ENCODE measurements around the gene KLHL26.
A peak's percentile ranks its signal among the peaks of the same experiment; 100 is the strongest.
"Not testable (repeated sequence)": the region's sequence is repeated elsewhere in the genome, so short reads cannot be mapped to it uniquely, and the experiment has no call there.

The KLHL26 gene

GRCh38 chr19:18590273-18591272, 46.3 kb upstream of the KLHL26 start:
- Histone ChIP-seq H3K4me3 (peak overlapping the region in 4 of 10 experiments; percentile 73 to 88 (median 76); a peak in 4 of 20 replicates), H3K9me3 (replicated peaks in 1 of 11) (peaks cover 0 to 11% (median 0%) of the 10 kb centered on the region in 11 experiments; a peak in 4 of 22 replicates), H3K27me3 (peaks cover 0 to 17% (median 10%) of the 10 kb centered on the region in 11 experiments; a peak in 15 of 22 replicates), H3K9ac (peak overlapping the region in 1 of 11 experiments; percentile 93; a peak in 1 of 22 replicates), H3K4me2 (peak overlapping the region; percentile 95 to 100 (median 97)), H4K20me1 (peaks cover 7 to 51% (median 19%) of the 10 kb centered on the region in 11 experiments; a peak in 15 of 22 replicates), H3K27ac (no peak overlapping the region), H3K4me1 (peaks cover 57 to 90% (median 81%) of the 10 kb centered on the region in 10 experiments), H3K36me3 (peaks cover 8 to 22% (median 18%) of the 10 kb centered on the region in 11 experiments; a peak in 17 of 22 replicates)
- TF ChIP-seq Cebpa-rat (IDR thresholded peaks at IDR 0.05), result no peak

GRCh38 chr19:18591735-18592385, 45.0 kb upstream of the KLHL26 start:
- Histone ChIP-seq H3K4me3 (no peak overlapping the region), H3K36me3 (peaks cover 8 to 22% (median 18%) of the 10 kb centered on the region in 11 experiments; a peak in 17 of 22 replicates), H4K20me1 (peaks cover 7 to 63% (median 22%) of the 10 kb centered on the region in 11 experiments; a peak in 15 of 22 replicates), H3K9me3 (replicated peaks in 1 of 11) (peaks cover 0 to 5% (median 0%) of the 10 kb centered on the region in 11 experiments; a peak in 4 of 22 replicates), H3K9ac (peak overlapping the region in 4 of 11 experiments; percentile 7 to 31 (median 17); a peak in 4 of 22 replicates), H3K4me2 (peak overlapping the region in 7 of 11 experiments; percentile 7 to 96 (median 40); a peak in 11 of 22 replicates), H3K27ac (no peak overlapping the region), H3K27me3 (peaks cover 12 to 29% (median 14%) of the 10 kb centered on the region in 11 experiments; a peak in 17 of 22 replicates), H3K4me1 (peaks cover 49 to 87% (median 78%) of the 10 kb centered on the region in 10 experiments)
- no peak for TF ChIP-seq Cebpa-rat (IDR thresholded peaks at IDR 0.05)

DNA sequence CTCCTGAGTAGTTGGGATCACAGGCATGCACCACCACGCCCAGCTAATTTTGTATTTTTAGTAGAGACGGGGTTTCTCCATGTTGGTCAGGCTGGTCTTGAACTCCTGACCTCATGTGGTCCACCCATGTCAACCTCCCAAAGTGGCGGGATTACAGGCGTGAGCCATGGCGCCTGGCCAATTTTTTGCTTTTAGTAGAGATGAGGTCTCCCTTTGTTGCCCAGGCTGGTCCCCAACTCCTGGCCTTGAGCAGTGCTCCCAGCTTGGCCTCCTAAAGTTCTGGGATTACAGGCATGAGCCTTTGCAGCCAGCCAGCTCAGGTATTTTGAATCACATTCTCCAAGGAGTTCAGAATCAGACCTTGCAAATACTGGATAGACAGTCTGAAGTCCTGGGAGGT, 44.1 kb upstream of the KLHL26 start:
- Histone ChIP-seq H3K4me2 (peak overlapping the region in 8 of 11 experiments; percentile 40 to 96 (median 90); a peak in 15 of 22 replicates), H4K20me1 (peaks cover 7 to 63% (median 22%) of the 10 kb centered on the region in 11 experiments; a peak in 15 of 22 replicates), H3K36me3 (peaks cover 8 to 22% (median 18%) of the 10 kb centered on the region in 11 experiments; a peak in 17 of 22 replicates), H3K4me1 (peaks cover 46 to 91% (median 81%) of the 10 kb centered on the region in 10 experiments), H3K9ac (peak overlapping the region in 3 of 11 experiments; percentile 52 to 58 (median 56); a peak in 5 of 22 replicates), H3K27me3 (peaks cover 14 to 37% (median 16%) of the 10 kb centered on the region in 11 experiments; a peak in 17 of 22 replicates)
- H3K27ac ChIP-seq; H3K4me3 ChIP-seq; H3K9me3 ChIP-seq (replicated peaks in 1 of 11): not testable (repeated sequence)

DNA sequence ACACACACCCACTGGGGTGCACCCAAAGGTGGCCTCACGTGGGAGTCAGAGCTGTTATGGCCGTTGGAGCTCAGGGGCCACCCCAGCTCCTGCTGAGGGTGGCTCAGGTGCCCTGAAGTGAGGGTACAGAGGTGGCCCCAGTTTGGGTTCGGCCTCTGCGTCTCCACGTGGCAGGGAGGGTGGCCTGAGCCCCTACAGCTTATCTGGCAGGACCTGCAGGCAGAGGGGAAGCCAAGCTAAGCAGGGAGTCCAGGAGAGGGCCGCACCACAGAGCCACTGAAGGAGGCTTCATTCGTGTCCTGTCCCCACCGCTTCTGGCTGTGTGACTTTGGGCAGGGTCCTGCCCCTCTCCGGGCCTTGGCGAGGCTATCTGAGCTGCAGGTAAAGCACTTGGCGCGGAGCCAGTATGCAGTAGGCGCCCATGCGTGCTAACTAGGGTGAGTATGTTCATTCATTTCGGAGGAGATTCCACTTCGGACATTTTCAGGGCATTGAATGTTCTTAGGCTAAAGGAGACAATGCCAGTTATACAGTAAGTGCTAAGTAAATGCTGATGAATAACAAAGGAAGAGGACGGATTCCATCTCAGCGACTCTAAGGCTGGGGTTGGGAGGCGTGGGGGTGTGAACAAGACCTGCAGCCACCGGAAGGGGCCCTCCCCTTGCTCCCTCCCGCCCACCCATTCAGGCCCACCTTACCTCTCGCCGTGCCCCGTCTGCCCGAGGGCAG, 43.3 kb upstream of the KLHL26 start:
- peak overlapping the region in 4 of 11 experiments; percentile 36 to 58 (median 56); a peak in 8 of 22 replicates for H3K9ac ChIP-seq
- no peak overlapping the region for H3K27ac ChIP-seq
- peak overlapping the region in 10 of 11 experiments; percentile 88 to 99 (median 94); a peak in 21 of 22 replicates for H3K4me2 ChIP-seq

DNA sequence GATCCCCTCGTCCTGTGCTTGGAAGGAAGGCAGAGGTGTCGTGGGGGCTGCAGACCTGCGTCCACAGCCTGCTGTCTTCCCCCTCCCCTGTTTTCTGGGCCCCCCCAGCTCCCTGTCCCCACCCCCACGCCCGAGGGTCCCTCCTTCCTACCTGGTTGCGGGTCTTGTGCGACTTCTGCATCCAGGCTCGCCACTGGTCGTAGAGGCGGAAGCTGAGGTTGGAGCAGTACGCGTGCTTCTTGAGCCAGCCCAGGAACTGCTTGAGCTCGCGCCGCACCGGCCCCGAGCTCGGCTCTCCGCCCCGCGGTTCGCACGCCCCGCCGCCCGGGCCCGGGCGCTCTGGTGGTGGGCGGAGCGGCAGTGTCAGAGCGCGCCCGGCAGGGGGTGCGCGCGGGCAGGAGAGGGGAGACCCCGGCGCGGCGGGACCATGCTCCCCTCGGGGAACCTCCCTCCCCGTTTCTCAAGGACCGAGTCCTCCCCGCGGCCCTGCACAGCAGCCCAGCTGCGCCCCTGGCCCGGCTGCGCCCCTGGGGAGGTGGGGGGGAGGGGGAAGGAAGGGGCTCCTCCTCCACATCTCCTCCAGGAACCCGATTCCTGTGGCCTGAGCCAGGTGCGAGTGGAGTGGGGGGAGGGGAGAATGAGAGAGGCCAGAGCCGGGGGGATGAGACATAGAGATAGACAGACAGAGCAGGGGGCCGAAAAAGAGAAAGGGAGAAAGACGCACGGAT, 42.6 kb upstream of the KLHL26 start:
- peaks cover 8 to 22% (median 18%) of the 10 kb centered on the region in 11 experiments; a peak in 17 of 22 replicates for H3K36me3 ChIP-seq
- peaks cover 17 to 52% (median 30%) of the 10 kb centered on the region in 11 experiments; a peak in 19 of 22 replicates for H3K27me3 ChIP-seq
- no peak for TF ChIP-seq Cebpa-rat (IDR thresholded peaks at IDR 0.05)
- H3K27ac ChIP-seq, result peak overlapping the region in 4 of 11 experiments; percentile 11 to 28 (median 14); a peak in 2 of 22 replicates
- H3K9ac ChIP-seq, result peak overlapping the region in 10 of 11 experiments; percentile 20 to 63 (median 54); a peak in 20 of 22 replicates
- H3K4me2 ChIP-seq, result peak overlapping the region; percentile 88 to 100 (median 94)
- peaks cover 43 to 88% (median 78%) of the 10 kb centered on the region in 10 experiments for H3K4me1 ChIP-seq
- no peaks in the 10 kb centered on the region for H3K9me3 ChIP-seq (replicated peaks in 1 of 11)
- peaks cover 7 to 61% (median 22%) of the 10 kb centered on the region in 11 experiments; a peak in 15 of 22 replicates for H4K20me1 ChIP-seq
- H3K4me3 ChIP-seq, result peak overlapping the region in 8 of 10 experiments; percentile 34 to 65 (median 46); a peak in 15 of 20 replicates

More for the DNA sequence above, 43.3 kb upstream of the KLHL26 start:
- H3K36me3 ChIP-seq, result peaks cover 8 to 22% (median 18%) of the 10 kb centered on the region in 11 experiments; a peak in 17 of 22 replicates
- H3K9me3 ChIP-seq (replicated peaks in 1 of 11), result no peaks in the 10 kb centered on the region
- peaks cover 43 to 91% (median 80%) of the 10 kb centered on the region in 10 experiments for H3K4me1 ChIP-seq
- peaks cover 14 to 45% (median 24%) of the 10 kb centered on the region in 11 experiments; a peak in 19 of 22 replicates for H3K27me3 ChIP-seq
- peak overlapping the region in 3 of 10 experiments; percentile 34 to 65 (median 51); a peak in 4 of 20 replicates for H3K4me3 ChIP-seq
- TF ChIP-seq Cebpa-rat (IDR thresholded peaks at IDR 0.05), result no peak
- H4K20me1 ChIP-seq, result peaks cover 7 to 63% (median 22%) of the 10 kb centered on the region in 11 experiments; a peak in 15 of 22 replicates

GRCh38 chr19:18594824-18595373, 41.9 kb upstream of the KLHL26 start:
- peaks cover 36 to 82% (median 71%) of the 10 kb centered on the region in 10 experiments for H3K4me1 ChIP-seq
- peak overlapping the region in 4 of 11 experiments; percentile 11 to 28 (median 14); a peak in 2 of 22 replicates for H3K27ac ChIP-seq
- peaks cover 18 to 59% (median 36%) of the 10 kb centered on the region in 11 experiments; a peak in 19 of 22 replicates for H3K27me3 ChIP-seq
- H3K4me2 ChIP-seq, result peak overlapping the region; percentile 88 to 100 (median 94)
- peaks cover 7 to 58% (median 17%) of the 10 kb centered on the region in 11 experiments; a peak in 15 of 22 replicates for H4K20me1 ChIP-seq
- TF ChIP-seq Cebpa-rat (IDR thresholded peaks at IDR 0.05), result no peak
- peaks cover 8 to 22% (median 18%) of the 10 kb centered on the region in 11 experiments; a peak in 17 of 22 replicates for H3K36me3 ChIP-seq
- no peaks in the 10 kb centered on the region for H3K9me3 ChIP-seq (replicated peaks in 1 of 11)
- peak overlapping the region in 7 of 10 experiments; percentile 34 to 65 (median 47); a peak in 13 of 20 replicates for H3K4me3 ChIP-seq
- peak overlapping the region in 9 of 11 experiments; percentile 20 to 63 (median 53); a peak in 17 of 22 replicates for H3K9ac ChIP-seq
